ENCODE data around the gene LAP3.

DNA sequence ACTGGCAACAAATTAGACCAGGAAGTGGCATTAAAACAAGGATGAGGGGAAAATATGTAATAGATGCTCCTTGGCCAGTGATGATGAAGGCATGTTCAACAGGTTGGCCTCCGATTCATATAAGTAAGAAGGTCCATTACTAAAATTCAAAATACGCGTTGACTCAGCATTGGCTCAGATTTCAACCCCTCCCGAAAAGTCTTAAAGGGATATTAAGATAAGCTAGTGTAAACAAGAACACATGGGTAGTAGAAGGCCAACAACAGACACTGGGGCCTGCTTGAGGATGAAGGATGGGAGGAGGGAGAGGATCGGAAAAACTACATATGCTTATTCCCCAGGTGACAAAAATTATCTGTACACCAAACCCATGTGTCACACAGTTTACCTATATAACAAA is 19.1 kb upstream of the LAP3 start:
- TF ChIP-seq, protein P1, sequence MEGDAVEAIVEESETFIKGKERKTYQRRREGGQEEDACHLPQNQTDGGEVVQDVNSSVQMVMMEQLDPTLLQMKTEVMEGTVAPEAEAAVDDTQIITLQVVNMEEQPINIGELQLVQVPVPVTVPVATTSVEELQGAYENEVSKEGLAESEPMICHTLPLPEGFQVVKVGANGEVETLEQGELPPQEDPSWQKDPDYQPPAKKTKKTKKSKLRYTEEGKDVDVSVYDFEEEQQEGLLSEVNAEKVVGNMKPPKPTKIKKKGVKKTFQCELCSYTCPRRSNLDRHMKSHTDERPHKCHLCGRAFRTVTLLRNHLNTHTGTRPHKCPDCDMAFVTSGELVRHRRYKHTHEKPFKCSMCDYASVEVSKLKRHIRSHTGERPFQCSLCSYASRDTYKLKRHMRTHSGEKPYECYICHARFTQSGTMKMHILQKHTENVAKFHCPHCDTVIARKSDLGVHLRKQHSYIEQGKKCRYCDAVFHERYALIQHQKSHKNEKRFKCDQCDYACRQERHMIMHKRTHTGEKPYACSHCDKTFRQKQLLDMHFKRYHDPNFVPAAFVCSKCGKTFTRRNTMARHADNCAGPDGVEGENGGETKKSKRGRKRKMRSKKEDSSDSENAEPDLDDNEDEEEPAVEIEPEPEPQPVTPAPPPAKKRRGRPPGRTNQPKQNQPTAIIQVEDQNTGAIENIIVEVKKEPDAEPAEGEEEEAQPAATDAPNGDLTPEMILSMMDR (IDR thresholded peaks at IDR 0.05): no peak
- TF ChIP-seq POLR2A (IDR thresholded peaks at IDR 0.05): no peak

Measured in heart left ventricle (tissue), 13 donors.